ENCODE measurements around the gene ITGB7. TPM values are rescaled to one million over a fixed set of nuclear protein-coding genes. Genes with fewer than 3 reads are reported as not detected.

The ITGB7 gene
- total and polyA plus RNA-seq, 2 of the 4 experiments (the other 2 are of a cell fraction) = 0.18 to 0.44 TPM

GRCh38 chr12:53219956-53220693 is 13.1 kb upstream of the ITGB7 start:
- ATAC-seq (ENCODE audit: low read depth) (peak; percentile 36), DNase-seq (peak; percentile 78)
- Histone ChIP-seq H3K18ac (ENCODE audit: low read depth, low read length) (peak overlapping the region; percentile 25; the same call in 1 of the 2 replicates), H4K5ac (ENCODE audit: low read depth, low read length) (no peak overlapping the region), H3K27ac (ENCODE audit: insufficient read depth, low read length) (peak overlapping the region; percentile 67), H2AK9ac (replicated peaks; ENCODE audit: low read depth, low read length, poor library complexity) (peak overlapping the region; percentile 95), H4K91ac (ENCODE audit: insufficient read depth, low read depth, low read length) (peak overlapping the region; percentile 89; the same call in 1 of the 2 replicates), H3K4me3 (ENCODE audit: insufficient read depth, low read depth, low read length) (peak overlapping the region; percentile 53), H2BK20ac (ENCODE audit: low read depth, low read length) (no peak overlapping the region), H3K79me1 (ENCODE audit: low read depth in 1 of 2, low read length in 2 of 2) (peaks cover 29 to 80% of the 10 kb centered on the region in 2 experiments), H3K4me2 (ENCODE audit: low read depth, low read length) (peak overlapping the region; percentile 94), H3K14ac (replicated peaks; ENCODE audit: low read depth, low read length) (peak overlapping the region; percentile 75), H3K36me3 (ENCODE audit: control insufficient read depth, insufficient read depth, low read length) (peaks cover 3% of the 10 kb centered on the region), H3K27me3 (ENCODE audit: control insufficient read depth, insufficient read depth, low read length) (no peaks in the 10 kb centered on the region), H3K23ac (ENCODE audit: low read depth, low read length) (peak overlapping the region; percentile 92), H2AFZ (replicated peaks; ENCODE audit: low read length, poor library complexity) (peak overlapping the region; percentile 88), H3K9me1 (ENCODE audit: insufficient read depth, low read length) (peaks cover 34% of the 10 kb centered on the region), H3K9ac (ENCODE audit: low read depth, low read length) (peak overlapping the region; percentile 75), H2BK15ac (ENCODE audit: low read depth, low read length) (no peak overlapping the region), H4K20me1 (ENCODE audit: insufficient read depth, low read length) (peaks cover 12% of the 10 kb centered on the region), H3K9me3 (ENCODE audit: control insufficient read depth, insufficient read depth, low read length) (no peaks in the 10 kb centered on the region), H4K8ac (ENCODE audit: low read depth in 2 of 2, low read length in 2 of 2) (peak overlapping the region; percentile 24 to 80; a peak in 3 of 4 replicates), H2BK5ac (ENCODE audit: low read depth, low read length, poor library complexity, severe bottlenecking) (peak overlapping the region; percentile 81), H2BK120ac (ENCODE audit: low read depth, low read length) (0 out of 2 replicates have a peak overlapping the region, but pooled peaks have one; percentile 50), H3K56ac (ENCODE audit: extremely low read depth, insufficient read depth, low read length) (peak overlapping the region; percentile 70; the same call in 1 of the 2 replicates), H2AK5ac (ENCODE audit: low read depth, low read length) (peak overlapping the region; percentile 32; the same call in 1 of the 2 replicates), H3K4me1 (ENCODE audit: control insufficient read depth, insufficient read depth, low read length) (peaks cover 48% of the 10 kb centered on the region), H3K4ac (ENCODE audit: low read depth, low read length) (peak overlapping the region; percentile 87)
- intact Hi-C loops (cut with micrococcal nuclease) = loop anchor here (2.0 to 10.0 kb wide), 2 partner anchors 79 to 105 kb away; partner anchors contain the start of genes AAAS and MYG1
- dilution Hi-C loops (cut with HindIII; ENCODE audit: low sequenced_read_pairs, unreplicated experiment) = no loop called here
- POLR2A ChIA-PET (ENCODE audit: unreplicated experiment) = interaction anchor here (0.7 kb wide), 1 partner anchor 9 kb away, joined by 3 read pairs; no protein-coding TSS in a partner anchor
- BruUV-seq (replicated peaks) = no TSS peak
- CTCF ChIA-PET = interaction anchor here (0.6 to 0.7 kb wide), 2 partner anchors 18 to 49 kb away, joined by 3 to 4 read pairs; no protein-coding TSS in a partner anchor
- 0% methylated on average over 11 of the region's 53 CpGs; no CpG with 5 or more reads in 1 of the 2 experiments for WGBS, 2 experiments (ENCODE audit: extremely low coverage in 2 of 2, insufficient read length in 1 of 2)
- in situ Hi-C loops (cut with MboI; ENCODE audit: low sequenced_read_pairs) = loop anchor here (10.0 kb wide), 1 partner anchor 295 kb away; no protein-coding TSS in a partner anchor
- TF ChIP-seq RFX5 (IDR thresholded peaks at IDR 0.05; ENCODE audit: low read depth, low read length) = no peak
- 0 out of 2 replicates have a peak, but pooled peaks have one; percentile 24 for TF ChIP-seq POLR2A (IDR thresholded peaks at IDR 0.05; ENCODE audit: low read depth, low read length)
- TF ChIP-seq SMC3 (IDR thresholded peaks at IDR 0.05; ENCODE audit: low read depth, low read length) = no peak
- no peak for TF ChIP-seq USF2 (IDR thresholded peaks at IDR 0.05; ENCODE audit: low read depth, low read length)
- no peak for TF ChIP-seq BHLHE40 (IDR thresholded peaks at IDR 0.05; ENCODE audit: low read depth, low read length)
- peak; percentile 47; the same call in 1 of the 2 replicates for TF ChIP-seq MAZ (IDR thresholded peaks at IDR 0.05; ENCODE audit: borderline replicate concordance, low read depth, low read length)
